GM18508 (cell line): ENCODE data around the gene LSM7.
"Not testable (repeated sequence)": the region's sequence is repeated elsewhere in the genome, so short reads cannot be mapped to it uniquely, and the experiment has no call there.

Source experiments
- ATAC-seq: cut with Tn5 transposase; IDR thresholded peaks from one replicate; pipeline ENCODE4 v1.9.1; 2021; ENCODE audit warnings: moderate number of reproducible peaks; ENCODE audit not compliant: insufficient read depth, unreplicated experiment

Gene LSM7

DNA sequence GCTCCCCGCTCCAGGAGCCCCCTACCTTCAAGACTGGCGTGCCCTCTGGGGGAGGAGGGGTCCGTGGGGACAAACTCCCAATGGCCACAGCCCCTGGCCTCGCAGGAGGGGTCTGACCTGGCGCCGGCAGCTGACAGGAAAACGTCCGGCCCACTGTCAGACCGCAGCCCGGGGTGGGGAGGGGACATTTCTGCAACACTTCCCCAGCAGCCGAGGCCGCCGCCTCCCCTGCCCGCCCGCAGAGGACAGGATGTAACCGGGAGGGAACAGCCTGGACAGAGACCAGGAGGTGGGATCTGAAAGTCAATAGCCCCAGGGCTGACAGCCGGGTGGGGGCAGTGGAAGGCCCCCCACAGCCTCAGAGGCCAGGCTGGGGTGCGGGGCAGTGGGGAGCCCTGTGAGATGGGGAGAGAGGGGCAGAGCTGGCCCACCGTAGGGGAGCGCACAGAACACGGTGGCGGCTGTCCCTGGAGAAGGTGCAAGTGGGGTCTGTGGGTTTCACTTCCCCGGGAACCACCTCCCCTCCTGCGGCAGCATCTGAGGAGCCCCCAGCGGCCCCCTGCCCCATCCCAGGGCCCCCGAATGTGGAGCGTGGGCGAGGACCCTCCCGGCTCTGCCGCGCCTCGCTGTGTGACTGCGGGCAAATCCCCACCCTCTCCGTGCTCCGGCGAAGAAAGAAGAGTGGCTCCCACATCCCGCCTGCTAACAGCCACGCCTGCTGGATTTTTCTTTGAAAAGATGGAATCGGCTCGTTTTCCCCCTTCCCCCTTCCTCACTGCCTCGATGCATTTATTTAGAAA is 46.1 kb downstream of the LSM7 start, which contains the start of gene PEAK3:
Gene PEAK3 (minus strand): TSS at position 114 of the 800 bp plus-strand sequence. CDS start 1,244 bp downstream, outside the sequence.
- no peak for ATAC-seq

DNA sequence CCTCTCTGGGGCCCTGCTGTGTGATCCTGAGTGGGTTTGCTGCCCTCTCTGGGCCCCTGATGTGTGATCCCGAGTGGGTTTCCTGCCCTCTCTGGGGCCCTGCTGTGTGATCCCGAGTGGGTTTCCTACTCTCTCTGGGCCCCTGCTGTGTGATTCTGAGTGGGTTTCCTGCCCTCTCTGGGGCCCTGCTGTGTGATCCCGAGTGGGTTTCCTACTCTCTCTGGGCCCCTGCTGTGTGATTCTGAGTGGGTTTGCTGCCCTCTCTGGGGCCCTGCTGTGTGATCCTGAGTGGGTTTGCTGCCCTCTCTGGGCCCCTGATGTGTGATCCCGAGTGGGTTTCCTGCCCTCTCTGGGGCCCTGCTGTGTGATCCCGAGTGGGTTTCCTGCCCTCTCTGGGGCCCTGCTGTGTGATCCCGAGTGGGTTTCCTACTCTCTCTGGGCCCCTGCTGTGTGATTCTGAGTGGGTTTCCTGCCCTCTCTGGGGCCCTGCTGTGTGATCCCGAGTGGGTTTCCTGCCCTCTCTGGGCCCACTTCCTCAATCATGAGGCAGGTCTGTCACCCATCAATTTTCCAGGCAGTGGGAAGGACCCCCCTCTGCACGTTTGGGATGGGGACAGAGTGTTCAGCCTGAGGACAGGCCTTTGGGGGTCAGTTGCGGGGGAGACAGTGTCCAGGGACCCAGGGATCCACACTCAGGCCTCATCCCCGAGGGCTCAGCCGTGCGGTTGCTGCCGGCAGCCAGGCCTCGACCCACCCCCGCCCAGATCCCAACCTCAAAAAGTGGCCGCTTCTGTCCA is 46.9 kb downstream of the LSM7 start:
- ATAC-seq, result not testable (repeated sequence)

DNA sequence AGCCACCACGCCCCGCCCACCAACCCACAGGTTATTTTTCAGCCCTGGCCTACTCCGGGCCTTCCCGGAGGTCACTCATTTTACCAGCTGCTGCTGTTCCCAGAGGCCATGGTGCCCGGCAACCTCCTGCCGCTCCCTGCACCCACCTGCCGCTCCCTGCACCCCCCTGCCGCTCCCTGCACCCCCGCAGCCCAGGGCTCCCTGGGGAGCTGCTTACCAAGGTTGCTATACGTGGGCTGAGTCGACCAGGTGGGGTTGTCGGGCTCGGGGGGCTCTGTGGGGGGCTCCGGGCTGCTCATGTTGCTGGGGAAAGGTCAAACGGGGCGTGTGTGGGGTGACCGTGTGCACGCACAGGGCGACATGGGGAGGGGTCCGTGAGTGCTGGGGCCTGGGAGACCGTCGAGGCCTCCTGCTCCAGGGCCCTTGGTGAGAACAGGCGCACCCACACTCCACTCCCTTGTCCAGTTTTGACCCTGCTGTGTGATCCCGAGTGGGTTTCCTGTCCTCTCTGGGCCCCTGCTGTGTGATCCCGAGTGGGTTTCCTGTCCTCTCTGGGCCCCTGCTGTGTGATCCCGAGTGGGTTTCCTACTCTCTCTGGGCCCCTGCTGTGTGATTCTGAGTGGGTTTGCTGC is 47.6 kb downstream of the LSM7 start:
- ATAC-seq, result no peak

DNA sequence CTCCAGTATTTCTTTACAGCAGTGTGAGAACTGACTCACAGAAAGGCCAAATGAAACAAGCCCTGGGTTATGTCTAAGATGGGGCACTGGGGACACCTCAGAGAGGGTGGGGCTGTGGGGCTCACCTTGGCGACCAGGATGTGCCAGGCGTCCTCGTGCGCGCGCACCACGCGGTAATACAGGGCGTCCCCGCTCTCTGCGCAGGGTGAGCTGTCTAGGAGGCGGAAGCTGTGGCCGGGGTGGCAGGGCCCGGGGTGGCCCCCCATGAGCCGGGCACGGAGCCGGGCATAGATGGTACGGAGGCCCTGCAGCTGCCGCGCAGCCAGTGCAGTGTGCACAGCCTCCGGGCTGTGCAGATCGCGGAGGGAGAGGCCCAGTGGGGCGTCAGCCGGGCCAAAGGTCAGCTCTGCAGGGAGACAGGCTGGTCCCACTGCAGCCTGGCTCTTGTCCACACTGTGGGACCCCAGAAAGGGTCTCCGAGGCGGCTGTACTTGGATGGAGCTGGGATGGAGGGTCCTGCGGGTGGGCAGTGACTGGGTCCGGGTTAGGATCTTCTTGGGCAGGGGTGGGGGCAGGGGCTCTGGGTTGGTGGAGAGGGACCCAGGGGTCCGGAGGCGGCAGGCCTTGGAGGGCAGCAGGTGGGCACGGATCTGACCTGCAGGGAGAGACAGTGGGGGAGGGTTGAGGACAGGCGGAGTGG is 49.8 kb downstream of the LSM7 start:
- ATAC-seq, result no peak

DNA sequence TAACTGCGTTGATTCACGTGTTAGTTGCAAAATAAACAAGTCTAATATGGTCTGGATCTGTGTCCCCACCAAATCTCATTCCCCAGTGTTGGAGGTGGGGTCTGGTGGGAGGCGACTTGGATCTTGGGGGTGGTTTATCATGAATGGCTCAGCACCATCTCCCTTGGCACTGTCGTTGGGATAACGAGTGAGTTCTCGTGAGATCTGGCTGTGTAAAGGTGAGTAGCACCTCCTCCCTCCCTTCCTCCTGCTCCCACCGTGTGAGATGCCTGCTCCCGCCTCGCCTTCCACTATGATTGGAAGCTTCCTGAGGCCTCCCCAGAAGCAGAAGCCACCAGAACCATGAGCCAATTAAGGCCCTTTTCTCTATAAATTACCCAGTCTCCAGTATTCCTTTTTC is 51.2 kb downstream of the LSM7 start:
- ATAC-seq, result no peak

DNA sequence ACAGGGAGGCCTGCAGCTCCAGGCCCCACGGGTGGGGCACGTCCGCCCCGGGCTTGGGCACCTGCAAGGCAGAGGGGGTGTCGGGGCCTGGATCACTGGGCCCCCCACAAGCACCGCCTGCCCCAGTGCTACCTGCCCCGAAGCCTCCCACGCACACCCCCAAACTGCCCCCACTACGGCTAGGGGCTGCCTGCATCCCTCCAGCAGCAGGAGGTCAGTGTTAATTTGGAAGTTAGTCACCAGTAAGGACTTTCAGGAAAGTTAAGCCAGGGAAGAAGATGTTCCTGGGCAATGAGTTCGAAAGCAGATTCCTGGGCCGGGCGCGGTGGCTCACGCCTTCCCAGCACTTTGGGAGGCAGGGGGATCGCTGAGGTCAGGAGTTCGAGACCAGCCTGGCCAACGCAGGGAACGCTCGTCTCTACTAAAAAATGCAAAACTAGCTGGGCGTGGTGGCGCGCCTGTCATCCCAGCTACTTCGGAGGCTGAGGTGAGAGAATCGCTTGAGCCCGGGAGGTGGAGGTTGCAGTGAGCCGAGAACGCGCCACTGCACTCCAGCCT is 51.9 kb downstream of the LSM7 start:
- no peak for ATAC-seq

DNA sequence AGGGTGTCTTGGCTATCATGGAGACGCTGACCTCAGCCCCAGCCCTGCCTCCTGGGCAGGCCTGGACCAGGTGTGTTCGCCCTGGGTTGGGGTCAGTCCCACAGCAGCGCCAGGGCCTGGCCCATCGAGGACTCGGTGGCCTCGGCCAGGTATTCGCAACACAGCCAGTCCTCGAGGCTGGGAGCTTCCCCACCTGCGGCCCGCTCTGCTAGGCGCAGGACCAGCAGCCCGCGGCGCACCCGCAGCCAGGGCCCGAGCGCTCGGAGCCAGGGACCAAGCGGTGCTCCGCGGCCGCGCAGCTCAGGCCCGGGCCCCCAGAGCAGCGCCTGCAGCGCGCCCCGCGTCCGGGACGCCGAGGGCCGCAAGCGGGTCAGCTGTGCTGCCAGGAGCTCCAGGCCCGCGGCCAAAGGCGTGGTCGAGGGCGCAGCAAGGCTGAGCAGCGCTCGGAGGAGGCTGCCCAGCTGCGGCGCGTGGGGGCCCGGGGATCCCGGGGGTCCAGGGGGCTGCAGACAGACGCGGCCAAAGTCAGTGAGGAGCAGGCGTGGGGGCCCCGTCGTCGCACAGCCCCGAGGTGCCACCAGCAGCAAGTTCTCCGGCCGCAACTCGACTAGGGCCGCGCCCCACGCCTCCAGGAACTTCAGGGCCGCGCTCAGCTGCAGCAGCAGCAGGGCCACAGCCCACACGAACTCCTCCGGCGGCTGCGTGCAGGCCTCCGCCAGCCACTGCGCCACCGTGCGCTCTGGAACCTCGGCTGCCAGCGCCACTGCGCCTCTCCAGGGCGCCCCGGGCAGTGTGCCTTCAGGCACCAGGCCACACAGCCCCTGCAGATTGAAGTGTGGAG is 52.6 kb downstream of the LSM7 start:
- ATAC-seq, result no peak

DNA sequence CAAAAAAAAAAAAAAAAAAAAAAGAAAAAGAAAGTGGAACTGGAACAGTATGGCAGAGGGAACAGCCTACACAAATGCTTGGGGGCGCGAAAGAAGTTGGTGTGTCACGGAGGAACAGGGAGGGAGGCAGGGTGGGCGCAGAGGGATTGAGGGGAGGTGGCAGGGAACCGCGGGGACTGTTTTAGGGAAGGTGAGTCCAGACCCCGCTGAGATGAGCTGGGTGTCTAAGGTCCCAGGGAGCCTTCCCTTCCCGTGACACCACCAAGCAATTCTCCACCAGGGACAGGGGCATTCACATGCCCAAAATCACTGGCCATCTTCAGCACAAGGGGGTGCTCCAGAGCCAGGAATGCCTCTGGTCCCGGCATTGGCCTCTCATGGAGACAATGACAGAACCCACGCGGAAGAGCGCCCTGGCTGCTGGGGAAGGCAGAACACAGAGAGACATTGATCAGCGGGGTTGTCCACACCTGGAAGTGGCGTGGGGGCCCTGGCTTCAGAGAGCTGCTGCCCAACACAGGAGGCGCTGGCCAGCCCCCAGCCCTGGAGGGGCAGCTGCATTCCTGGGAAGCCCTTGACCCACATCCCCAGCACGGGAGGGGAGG is 53.4 kb downstream of the LSM7 start:
- ATAC-seq, result no peak

DNA sequence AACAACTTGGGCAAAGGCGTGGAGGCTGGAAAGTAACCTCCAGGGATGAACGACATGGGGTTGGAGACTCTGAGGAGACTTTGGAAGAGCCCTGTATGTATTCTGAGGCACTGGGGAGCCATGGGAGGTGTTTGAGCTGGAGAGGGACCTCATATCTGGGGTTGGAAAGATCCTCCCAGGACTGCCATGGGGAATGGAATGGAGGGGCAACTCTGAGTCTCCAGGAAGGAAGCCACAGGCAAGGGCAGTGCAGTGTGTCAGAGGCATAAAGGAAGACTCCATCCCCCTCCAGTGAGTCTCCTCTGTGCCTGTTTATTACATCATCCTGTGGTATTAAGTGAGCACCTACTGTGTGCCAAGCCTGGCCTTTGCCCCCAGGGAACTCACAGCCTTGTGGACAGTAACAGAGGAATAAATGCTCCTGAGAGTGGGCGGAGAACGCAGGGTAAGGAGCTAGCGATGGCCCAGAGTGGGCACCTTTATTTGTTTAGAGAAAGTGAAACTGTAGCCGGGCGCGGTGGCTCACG is 54.1 kb downstream of the LSM7 start:
- no peak for ATAC-seq

DNA sequence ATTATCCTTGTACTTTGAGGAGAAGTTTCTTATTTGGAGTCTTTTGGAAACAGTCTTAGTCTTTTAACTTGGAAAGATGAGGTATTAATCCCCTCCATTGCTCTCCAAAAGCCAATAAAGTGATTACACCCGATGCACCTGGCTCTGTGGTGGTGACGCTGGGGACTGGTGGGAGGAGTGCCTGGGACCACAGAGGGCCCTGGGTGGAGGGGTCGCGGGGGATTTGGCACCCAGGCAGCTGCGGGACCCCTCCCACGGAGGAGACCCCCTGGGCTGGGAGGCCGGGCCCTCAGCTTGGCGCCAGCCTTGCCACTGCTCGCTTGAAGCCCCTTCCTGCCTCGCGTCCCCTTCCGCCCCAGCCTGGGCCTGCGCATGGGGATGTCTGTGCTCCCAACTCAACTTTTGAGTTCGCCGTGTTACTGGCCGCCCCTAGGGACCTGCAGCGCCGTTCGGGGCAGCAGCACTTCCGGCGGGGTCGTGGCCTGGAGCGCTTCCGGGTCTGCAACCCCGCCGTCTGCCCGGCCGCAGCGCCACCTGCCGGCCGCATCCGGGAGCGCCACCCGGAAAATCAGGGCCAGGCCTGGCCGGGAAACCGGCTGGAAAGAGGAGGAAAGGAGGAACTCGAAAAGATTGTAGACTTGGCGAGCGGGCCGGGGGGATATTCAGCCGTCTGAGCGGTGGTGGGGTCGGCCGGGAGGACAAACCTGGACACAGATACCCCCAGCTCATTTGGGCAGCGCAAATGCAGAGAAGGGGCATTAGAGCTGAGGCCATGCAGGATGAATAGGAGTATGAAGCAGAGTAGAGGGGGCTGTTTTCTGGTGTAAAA is 54.8 kb downstream of the LSM7 start:
- ATAC-seq, result no peak
